Neural progenitor cell (in vitro differentiated cells): ENCODE data around the gene LRP3.

Experiments used
- CTCF ChIP-seq: fragments of 200-600 bp; sonication (generic); IDR thresholded peaks from 2 replicates; pipeline ENCODE4 v1.5.1; 2017; ENCODE audit warnings: antibody characterized with exemption, mild to moderate bottlenecking
- EZH2phosphoT487 ChIP-seq: fragments of 200-600 bp; sonication (generic); IDR thresholded peaks from 2 replicates; pipeline ENCODE4 v1.6.1; 2017; ENCODE audit warnings: antibody characterized with exemption

GRCh38 chr19:33158365-33158764 lies 35.8 kb upstream of the LRP3 start:
- no peak for TF ChIP-seq CTCF
- TF ChIP-seq EZH2phosphoT487 = no peak
